IPS DF 4.7 (cell line): ENCODE results near the gene PTRH2.

Source experiments
- DNase-seq: peaks from one replicate; pipeline ENCODE4 v3.0.0-alpha.2; 2013; ENCODE audit warnings: low spot score; ENCODE audit errors: extremely low read depth

PTRH2 gene

DNA sequence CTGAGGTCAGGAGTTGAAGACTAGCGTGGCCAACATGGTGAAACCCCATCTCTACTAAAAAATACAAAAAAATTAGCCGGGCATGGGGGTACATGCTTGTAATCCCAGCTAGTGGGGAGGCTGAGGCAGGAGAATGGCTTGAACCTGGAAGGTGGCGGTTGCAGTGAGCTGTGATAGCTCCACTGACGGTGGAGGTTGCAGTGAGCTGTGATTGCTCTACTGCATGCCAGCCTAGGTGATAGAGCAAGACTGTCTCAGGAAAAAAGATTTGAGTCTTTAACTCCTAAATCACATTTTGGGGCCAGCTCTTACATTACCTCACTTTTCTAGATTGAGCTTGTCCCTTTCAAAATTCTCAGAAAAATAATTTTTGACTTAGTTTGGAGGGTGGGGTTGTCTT is 15.4 kb upstream of the PTRH2 start:
- no peak for DNase-seq

DNA sequence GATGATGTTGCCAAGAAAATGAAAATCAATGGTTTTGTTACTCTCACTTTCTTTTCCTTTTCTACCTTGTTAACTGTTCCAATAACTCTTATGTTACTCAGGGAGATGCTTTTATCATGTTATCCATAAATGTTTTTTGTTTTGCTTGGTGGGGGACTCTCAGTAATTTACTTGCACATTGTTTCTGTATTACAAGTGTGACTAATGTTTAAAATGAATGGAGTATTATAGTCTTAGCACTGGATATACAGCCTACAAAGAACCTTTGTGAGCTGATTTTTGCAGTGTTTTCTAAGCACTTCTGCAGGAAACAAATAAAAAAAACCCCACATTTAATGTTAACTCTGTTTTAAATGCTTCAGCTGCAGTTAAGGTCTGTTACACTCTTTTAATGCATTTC is 12.3 kb upstream of the PTRH2 start:
- DNase-seq: no peak

DNA sequence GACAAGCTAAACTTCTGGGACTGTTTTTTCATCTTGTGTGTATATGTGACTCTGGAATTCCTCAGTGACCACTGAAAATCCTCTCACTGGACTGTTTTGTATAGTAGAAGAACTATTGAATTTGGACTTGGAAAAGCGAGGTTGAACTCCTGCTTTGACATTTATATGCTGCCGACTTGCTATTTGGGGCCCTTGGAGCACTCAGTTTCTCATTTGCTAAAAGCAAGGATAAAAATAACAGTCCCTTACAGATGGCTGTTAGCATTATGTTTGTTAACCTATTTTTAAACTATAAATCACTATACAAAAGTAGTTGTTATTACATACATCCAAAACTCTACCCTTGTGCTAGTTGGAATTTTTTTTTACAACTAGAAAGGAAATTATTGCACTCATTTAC is 9.2 kb upstream of the PTRH2 start:
- no peak for DNase-seq

DNA sequence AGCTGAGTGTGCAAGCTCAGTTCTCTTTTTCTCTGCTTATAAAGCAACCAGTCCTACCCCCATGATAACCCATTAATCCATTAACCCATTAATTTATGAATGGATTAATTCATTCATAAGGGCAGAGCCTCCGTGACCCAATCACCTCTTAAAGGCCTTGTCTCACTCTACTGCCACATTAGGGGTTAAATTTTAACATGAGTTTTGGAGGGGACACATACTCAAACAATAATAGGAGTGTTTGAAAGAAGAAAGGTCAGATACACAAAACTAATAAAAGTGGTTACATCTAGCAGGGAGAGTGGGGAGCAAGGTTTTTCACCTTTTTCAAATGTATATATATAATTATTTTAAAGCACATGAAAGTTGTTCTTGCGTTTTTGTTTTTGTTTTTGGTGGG is 7.0 kb upstream of the PTRH2 start:
- DNase-seq: no peak

DNA sequence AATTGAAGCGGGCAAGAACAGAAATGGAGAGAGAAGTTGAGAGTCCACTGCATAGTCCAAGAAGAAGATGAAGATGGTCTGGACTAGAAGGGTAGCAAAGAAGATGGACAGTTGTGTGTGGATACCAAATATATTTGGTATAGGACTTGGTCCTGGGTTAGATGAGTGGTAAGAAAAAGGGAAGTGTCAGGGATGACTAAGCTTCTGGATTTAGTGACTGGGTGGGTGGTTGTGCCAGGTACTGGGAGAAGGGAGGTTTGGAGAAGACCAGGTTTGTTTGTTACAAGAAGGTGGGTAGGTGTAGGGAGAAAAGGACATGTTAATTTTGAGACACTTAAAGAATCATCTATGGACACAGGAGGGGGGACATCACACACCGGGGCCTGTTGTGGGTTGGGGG is 5.6 kb upstream of the PTRH2 start:
- DNase-seq: no peak

DNA sequence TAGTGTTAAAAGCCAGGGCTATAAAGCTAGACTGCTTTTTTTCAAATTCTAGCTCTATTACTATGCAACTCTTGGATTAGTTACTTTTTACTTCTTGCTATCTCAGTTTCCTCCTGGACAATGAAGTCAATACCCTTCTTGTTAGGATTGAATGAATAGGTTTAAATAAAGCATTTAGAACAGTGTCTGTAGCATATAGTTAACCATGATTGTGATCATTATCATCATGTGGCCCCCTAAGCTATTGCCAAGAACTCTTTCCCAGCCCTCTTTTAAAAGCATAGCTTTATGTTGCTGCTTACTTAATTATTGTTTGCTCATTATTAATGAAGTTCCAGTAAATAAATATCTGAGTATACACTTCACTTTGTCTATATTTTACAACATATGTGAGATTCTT is 4.7 kb upstream of the PTRH2 start:
- DNase-seq: no peak

DNA sequence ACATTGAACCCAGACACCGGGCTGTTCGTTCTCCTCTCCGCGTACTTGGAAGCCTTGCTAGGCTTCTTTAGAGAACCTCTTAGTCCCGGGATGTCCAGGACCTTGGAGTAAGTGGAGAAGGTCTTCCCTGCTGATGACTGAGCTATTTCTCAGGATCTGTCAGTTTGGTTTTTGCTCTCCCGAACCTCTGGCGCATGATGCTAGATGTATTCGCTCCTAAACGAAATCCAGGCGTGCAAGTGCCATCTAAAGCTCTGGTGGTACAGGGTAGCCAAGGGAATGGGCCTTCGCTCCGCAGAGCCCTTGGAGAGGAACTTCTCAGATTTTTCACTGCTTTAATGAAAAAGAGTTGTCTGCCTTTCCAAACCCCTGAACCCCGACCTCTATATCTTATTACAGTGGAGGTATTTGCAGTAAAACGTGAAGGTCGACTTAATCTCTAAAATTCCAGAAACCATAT is 771 bp upstream of the PTRH2 start:
- DNase-seq: no peak

DNA sequence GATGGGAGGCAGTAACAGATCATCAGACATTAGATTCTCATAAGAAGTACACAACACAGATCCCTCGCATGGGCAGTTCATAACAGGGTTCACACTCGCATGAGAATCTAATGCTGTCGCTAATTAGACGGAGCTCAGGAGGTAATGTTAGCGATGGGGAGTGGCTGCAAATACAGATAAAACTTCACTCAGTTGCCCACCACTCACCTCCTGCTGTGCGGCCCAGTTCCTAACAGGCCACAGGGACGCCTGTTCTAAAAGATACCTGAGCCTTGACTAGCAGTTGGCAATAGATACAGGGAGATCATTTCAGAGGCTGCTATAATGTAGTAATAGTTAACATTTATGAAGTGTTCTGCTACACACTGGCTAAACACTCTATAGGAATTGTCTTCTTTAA is 4.9 kb downstream of the PTRH2 start:
- DNase-seq: no peak

DNA sequence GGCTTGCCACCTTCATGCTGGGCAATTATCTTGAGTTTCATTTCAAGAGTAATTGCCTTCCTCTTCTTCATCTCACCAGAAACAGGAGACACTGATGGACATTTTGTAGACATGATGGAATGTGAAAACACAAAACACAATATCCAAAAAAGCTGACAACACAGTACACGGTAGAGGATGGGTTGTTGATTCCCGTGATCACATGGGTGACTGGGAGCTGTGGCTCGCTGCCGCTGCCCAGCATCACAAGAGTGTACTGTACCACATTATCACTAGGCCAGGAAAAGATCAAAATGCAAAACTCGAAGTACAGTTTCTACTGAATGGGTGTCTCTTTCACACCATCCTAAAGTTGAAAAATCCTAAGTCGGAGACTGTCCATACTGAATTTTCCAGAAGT is 7.4 kb downstream of the PTRH2 start:
- no peak for DNase-seq

DNA sequence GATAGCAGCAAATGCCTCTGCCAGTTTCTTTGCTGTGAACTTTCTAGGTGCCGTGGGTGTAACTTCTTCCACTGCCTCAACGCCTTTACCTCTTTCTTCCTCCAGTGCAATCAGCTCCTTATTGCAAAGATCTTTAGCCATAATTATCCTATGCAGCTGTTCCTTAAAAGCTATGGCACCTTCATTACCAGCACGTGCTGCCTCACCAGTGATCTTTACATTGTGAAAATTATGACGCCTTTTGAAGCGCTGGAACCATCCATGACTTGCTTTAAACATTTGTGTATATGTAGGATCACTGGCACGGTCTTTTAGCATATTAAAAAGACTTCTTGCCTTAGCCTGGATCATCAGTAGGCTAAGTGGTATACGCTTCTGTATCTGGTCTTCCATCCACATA is 8.0 kb downstream of the PTRH2 start:
- no peak for DNase-seq

DNA sequence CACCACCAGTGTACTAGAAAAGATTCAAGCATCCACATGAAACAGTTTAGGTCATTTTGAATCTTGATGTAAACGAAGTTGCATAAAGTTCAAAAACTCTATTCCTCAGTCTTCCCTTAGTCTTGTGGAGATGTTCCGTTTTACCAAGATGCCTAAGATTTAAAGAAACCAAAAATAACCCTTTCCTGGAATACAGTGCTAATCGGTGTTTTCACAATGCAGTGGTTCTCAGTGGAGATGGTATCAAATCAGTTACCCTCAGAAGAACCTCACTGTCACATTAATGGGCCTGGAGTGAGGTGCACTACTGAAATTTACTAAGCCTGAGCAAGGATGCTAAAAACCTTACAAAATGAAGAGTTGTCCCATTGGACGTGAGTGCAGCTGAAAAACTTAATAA is 9.1 kb downstream of the PTRH2 start:
- DNase-seq: no peak

DNA sequence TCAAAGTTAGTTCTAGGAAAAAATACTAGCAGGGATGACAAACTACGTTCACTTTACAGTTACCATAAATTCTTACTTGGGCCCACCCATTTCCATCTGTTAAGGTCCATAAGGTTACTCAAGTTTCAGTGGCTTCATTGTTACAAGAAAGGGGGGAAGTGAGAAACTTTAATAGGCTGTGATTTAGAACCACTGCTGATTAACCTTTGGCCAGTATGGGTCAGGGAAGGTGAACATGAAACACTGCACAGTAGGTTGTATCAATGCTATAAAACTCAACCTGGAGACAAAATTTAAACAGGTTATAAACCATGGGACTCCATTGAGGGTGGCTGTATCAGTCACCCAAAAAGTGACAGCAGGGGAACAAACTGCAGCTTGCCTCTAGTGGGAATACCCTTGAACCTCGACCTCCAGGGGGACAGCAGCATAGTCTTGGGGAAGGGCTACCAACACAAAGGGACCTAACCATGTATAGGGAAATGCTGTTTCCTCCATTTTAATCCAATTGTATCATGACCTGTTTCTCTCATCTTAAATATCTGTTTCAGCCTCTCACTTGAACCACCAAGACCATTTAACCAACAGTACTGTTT is 10.4 kb downstream of the PTRH2 start:
- no peak for DNase-seq

DNA sequence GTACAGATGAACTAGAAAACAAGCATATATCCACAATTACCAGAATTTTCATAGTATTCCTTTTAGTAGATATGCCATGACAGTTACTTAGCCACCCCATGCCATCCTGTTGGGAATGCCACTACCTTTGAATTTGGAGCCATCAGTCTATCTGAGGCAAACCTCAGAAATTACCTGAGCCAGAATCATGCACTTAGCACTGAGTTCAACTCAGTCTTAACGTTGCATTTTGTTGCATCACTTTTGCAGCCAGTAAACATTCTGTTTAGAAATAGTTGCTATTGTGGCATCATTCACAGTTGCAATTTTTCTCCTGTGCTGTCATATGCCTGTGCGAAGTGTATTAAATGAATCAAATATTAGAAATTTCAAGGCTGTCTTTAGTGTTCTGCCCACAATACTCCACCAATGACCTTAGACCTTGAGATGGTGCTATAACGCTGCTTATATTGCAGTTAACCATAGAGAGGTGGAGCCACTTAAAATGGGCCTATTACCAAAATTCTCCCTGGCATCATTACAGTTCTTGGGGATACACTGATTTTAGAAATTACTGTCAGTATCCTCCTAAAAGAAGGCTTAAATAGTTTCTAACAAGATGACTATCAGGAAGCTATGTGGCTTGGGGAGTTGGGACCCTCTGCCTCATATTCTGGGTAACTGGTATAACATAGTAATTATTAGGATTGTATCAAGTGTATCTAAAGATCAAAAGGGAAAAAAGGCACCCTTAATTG is 11.1 kb downstream of the PTRH2 start:
- no peak for DNase-seq

DNA sequence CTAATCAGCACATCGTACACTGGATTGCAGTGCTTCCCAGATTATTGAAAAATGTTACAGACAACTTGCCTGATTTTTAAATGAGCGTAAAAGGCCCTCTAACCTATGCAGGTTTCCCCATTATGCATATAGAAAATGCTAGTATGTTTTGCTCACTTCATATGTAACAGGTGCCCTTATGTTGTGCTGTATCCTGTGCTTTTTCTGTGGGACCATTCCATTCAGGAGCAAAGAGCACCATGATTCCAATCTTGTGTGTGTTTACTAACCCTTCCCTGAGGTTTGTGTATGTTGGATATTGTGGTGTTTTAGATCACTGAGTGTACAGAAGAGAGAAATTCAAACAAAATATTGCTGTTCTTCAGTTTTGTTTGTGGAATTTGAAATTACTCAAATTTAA is 12.9 kb downstream of the PTRH2 start:
- DNase-seq: no peak

DNA sequence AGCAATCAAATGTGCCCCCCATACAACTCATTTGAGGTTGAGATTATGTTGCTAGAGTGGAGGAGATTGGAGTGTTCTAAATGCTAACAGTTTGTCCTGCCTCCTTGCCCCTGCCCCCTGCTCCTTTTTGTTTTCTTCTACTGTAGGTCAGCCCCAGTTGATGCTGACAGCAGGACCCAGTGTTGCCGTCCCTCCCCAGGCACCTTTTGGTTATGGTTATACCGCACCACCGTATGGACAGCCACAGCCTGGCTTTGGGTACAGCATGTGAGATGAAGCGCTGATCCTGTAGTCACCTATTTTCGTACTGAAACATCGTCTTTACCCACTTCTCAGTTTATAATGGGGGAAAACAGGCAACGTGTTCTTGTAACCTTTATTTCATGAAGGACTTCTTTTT is 13.6 kb downstream of the PTRH2 start:
- no peak for DNase-seq

DNA sequence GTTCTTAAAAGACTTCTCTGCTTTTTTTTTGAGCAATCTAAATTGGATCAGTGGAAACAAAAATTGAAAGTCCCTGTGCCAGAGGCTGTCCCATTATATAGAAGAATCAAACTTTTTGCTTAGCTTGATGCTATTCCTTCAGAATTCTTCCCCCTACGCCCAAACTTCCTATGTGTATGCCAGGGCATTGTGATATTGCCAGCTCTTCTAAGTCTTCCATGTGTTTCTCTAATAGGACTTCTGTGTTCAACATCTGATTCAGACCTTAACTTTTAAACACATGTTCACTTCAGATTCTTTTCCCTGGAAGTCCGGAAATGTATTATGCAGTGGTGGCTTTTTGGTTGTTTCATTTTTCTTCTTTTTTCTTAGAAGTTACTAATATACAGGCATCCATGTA is 18.7 kb downstream of the PTRH2 start:
- no peak for DNase-seq

DNA sequence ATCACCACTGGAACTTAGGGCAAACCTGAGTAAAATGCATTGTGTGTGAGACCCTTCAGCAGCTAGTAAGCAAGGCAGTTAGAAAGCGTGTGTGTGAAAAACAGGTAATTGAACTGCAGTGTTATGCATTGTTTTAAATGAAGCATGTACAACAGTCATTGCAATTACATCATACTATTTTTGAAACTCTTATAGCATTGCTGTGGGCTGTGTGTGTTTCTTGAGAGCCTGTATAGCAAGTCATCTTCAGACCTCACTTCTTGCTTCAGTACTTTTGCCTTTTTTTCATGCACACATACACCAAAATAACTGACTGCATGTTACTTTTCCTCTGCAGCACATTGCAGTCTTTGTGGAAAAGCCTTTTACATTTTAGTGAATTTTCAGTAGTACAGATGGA is 19.2 kb downstream of the PTRH2 start:
- no peak for DNase-seq

DNA sequence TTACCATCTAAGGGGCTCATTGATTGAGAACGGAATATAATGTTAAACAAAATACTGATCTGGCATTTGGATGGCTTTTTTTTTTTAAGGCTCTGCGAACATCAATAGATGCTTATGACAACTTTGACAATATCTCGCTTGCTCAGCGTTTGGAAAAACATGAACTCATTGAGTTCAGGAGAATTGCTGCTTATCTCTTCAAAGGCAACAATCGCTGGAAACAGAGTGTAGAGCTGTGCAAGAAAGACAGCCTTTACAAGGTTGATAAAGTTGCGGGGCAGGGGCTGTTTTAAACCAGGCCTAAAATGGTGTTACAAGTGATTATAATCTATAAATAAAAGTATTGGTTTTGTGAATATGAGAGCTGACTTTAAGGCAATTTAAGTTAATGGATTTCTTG is 22.3 kb downstream of the PTRH2 start:
- DNase-seq: no peak

DNA sequence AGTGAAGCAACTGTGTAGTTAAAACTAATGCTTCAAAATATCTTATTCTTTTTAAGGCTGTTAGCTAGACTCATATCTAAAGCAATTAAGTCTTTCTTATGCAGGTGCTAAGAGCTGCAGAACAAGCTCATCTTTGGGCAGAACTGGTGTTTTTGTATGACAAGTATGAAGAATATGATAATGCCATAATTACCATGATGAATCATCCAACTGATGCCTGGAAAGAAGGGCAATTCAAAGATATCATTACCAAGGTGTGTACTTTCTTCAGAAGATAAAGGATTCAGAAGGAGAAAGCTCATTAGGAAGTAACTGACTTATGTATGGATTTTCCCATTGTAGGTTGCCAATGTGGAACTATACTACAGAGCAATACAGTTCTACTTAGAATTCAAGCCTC is 23.9 kb downstream of the PTRH2 start:
- no peak for DNase-seq

DNA sequence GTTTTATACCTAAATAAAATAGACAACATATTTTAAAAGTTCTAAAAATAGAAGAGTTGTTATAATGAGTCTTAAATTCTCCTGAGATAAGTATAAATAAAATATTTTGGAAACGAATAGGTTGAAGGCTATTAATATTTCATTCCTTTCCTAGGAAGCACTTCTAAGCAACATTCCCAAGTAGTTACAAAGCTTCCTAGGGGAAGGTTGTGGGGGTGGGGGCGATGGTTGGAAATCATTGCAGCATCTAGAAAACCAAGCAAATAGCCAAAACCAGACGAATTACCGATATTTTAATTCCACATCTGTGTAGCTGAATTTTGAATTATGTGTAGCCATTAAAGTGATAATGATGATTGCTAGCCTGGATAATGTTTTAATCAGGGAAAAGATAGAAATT is 26.9 kb downstream of the PTRH2 start:
- DNase-seq: no peak

DNA sequence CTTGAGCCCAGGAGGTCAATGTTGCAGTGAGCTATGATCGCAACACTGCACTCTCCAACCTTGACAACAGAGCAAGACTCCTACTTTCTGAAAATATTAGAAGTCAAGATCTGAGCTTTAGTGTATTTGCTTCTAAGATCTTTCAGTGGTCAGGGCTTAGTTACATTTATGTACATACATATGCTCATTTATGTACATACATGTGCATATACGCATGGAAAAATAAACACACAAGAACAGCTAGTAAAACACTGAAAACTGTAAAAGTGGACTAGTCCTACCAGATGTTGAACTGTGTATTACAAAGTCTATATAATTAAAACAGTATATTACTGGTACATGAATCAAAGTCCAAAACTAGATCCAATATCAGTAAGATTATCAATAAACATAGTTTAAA is 28.3 kb downstream of the PTRH2 start:
- no peak for DNase-seq

DNA sequence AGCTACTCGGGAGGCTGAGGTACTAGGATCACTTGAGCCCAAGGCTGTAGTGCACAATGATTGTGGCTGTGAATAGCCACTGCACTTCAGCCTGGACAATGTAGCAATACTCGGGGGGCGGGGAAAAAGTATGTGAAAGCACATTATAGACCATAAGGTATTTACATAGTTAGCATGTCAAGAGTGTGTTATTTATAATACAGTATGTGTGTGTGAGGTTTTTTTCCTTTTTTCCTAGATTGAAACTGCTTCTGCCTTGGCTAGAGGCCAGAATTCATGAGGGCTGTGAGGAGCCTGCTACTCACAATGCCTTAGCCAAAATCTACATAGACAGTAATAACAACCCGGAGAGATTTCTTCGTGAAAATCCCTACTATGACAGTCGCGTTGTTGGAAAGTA is 30.5 kb downstream of the PTRH2 start:
- DNase-seq: no peak

DNA sequence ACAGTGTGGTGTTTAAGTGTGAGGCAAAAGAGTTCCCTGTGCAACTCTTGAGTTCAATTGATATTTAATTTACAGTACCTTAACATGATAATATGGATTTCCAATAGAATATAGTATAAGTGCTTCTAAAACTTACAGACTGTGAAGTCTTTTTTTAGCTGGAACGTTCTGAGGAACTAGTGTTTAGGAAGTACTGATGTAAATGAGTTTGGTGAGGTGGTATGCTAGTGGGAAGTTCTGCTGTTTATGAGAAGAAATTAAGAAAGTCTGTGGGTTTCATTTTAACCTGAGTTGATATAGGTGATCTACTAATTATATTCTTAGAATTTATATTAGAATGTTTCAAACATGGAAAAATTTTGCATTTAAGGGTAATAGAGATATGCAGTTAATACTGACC is 32.0 kb downstream of the PTRH2 start:
- DNase-seq: no peak

DNA sequence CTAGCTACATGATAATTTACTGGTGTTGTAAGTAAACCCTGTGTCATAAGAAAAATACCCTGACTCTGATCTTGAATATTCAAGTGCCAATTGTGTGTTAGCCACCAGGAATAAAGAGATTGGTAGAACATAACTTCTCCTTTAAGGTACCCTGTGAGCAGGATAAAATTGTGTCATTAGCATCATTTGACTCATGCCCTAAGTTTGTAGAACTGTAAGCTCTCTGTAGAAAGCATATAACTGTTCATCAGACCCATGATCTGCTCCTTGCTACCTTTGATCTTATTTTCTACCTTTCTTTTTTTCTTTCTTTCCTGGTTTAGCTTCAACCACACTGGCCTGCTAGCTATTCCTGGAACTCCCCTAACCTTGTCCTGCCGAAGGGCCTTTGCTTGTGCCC is 35.8 kb downstream of the PTRH2 start:
- no peak for DNase-seq
